ENCODE data around the gene CDC42BPA.

DNA sequence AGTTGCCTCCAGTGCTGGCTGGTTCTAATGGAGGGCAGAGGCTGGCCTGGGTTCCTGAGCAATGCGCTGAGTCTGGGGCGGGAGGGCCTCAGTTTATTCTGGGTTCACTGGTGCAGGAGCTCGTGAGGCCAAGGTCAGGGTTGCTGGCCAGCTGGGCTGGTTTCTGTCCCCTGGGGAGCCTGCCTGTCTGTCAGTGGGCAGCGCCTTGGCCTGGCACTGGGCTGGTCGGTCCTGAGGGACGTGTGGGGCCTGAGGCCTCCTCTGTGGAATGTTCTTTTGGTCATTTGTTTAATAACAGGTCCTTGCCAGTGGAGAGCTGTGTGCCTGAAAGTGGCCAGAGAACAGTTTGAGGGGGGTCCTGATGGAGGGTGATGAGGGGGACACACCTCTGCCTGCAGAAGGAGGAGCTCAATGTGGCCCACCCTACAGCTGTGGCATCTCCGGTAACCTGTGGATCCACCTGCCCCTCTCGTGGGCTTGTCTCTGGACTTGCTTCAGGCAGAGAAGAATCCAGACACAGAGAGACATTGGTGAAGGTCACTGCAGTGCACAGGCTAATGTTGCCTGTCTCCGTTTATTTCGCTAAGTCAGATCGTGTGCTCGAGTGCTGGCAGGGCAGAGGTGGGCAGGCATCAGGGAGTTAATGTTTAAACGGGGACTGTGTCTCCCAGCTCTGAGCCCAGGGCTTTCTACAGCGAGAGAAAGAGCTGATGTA lies 343.6 kb downstream of the CDC42BPA start:
- no peak for TF ChIP-seq EZH2 (IDR thresholded peaks at IDR 0.05; ENCODE audit: insufficient read depth, poor library complexity, severe bottlenecking)
- no peak for TF ChIP-seq EZH2phosphoT487 (IDR thresholded peaks at IDR 0.05; ENCODE audit: insufficient read depth, low read depth)

Data from GM23248 (cell line).